Keratinocyte (primary cell): ENCODE measurements around the gene ATF4. TPM values are rescaled to one million over a fixed set of nuclear protein-coding genes. Genes with fewer than 3 reads are reported as not detected.
"Not testable (repeated sequence)": the region's sequence is repeated elsewhere in the genome, so short reads cannot be mapped to it uniquely, and the experiment has no call there.

Source experiments
- DNase-seq: peaks from one replicate; pipeline ENCODE4 v3.0.0-alpha.2; 2011; ENCODE audit warnings: low read depth, missing footprints, low spot score
- FAIRE-seq: peaks from 2 replicates; lab custom pipeline; 2011; peaks lifted over from hg19 to GRCh38; lab: Jason Lieb, UNC
- H2AFZ ChIP-seq: 2 replicates; pipeline ENCODE4 v1.6.0; 2012; ENCODE audit warnings: low read length, control low read depth, inconsistent platforms; ENCODE audit not compliant: control insufficient read depth
- H3K27ac ChIP-seq: 2 replicates; pipeline ENCODE4 v1.5.1; 2011; ENCODE audit warnings: low read length; ENCODE audit not compliant: control insufficient read depth, insufficient read depth
- H3K27me3 ChIP-seq: 3 replicates; pipeline ENCODE4 v1.6.0; 2011; ENCODE audit warnings: low read length; ENCODE audit not compliant: control insufficient read depth, insufficient read depth; ENCODE audit errors: extremely low read depth
- H3K36me3 ChIP-seq, 2 experiments: 2 replicates in 1 of 2; 3 replicates in 1 of 2; pipeline ENCODE4 v1.5.1; 2011; ENCODE audit warnings: low read length in 2 of 2, mild to moderate bottlenecking in 1 of 2; ENCODE audit not compliant: control insufficient read depth in 2 of 2, insufficient read depth in 2 of 2; ENCODE audit errors: extremely low read depth in 1 of 2
- H3K4me1 ChIP-seq: 3 replicates; pipeline ENCODE4 v1.5.1; 2011; ENCODE audit warnings: low read length; ENCODE audit not compliant: control insufficient read depth, insufficient read depth; ENCODE audit errors: extremely low read depth
- H3K4me2 ChIP-seq: 3 replicates; pipeline ENCODE4 v1.6.0; 2011; ENCODE audit warnings: low read depth, low read length; ENCODE audit not compliant: control insufficient read depth, insufficient read depth; ENCODE audit errors: extremely low read depth
- H3K4me3 ChIP-seq, 3 experiments: fragments of 200-600 bp in 1 of 3; sonication (generic) in 1 of 3; 2 replicates in 2 of 3; 3 replicates in 1 of 3; pipeline ENCODE4 v1.5.1; 2011 to 2016; ENCODE audit warnings: low read length in 3 of 3, mild to moderate bottlenecking in 3 of 3, control low read depth in 2 of 3, inconsistent platforms in 1 of 3, low read depth in 1 of 3, mixed read lengths in 1 of 3, mixed run types in 1 of 3, moderate library complexity in 1 of 3; ENCODE audit not compliant: control insufficient read depth in 2 of 3, insufficient read depth in 2 of 3; ENCODE audit errors: extremely low read depth in 1 of 3
- H3K79me2 ChIP-seq: 2 replicates; pipeline ENCODE4 v1.6.0; 2012; ENCODE audit warnings: low read length; ENCODE audit not compliant: control insufficient read depth, insufficient read depth
- H3K9ac ChIP-seq: 3 replicates; pipeline ENCODE4 v1.6.0; 2011; ENCODE audit warnings: low read length; ENCODE audit not compliant: control insufficient read depth, insufficient read depth; ENCODE audit errors: extremely low read depth
- H3K9me1 ChIP-seq: 3 replicates; pipeline ENCODE4 v1.6.0; 2011; ENCODE audit warnings: low read length; ENCODE audit not compliant: control insufficient read depth, insufficient read depth; ENCODE audit errors: extremely low read depth
- H3K9me3 ChIP-seq: 2 replicates; pipeline ENCODE4 v1.5.1; 2012; ENCODE audit warnings: low read depth, low read length; ENCODE audit not compliant: control insufficient read depth
- H4K20me1 ChIP-seq: 3 replicates; pipeline ENCODE4 v1.6.0; 2011; ENCODE audit warnings: low read length; ENCODE audit not compliant: control insufficient read depth, insufficient read depth; ENCODE audit errors: extremely low read depth
- CTCF ChIP-seq, 3 experiments: IDR thresholded peaks in 1 of 3; conservative IDR thresholded peaks in 1 of 3; optimal IDR thresholded peaks in 1 of 3; 2 replicates in 2 of 3; 3 replicates in 1 of 3; pipeline versions ENCODE3 to v1.5.1; 2011; ENCODE audit warnings: low read length in 3 of 3, mild to moderate bottlenecking in 3 of 3, moderate library complexity in 2 of 3, control low read depth in 1 of 3, inconsistent platforms in 1 of 3; ENCODE audit not compliant: insufficient read depth in 2 of 3; ENCODE audit errors: extremely low read depth in 1 of 3
- EZH2 ChIP-seq: IDR thresholded peaks from one replicate; pipeline ENCODE4 v1.6.1; 2012; ENCODE audit warnings: inconsistent platforms, mild to moderate bottlenecking, low read length, moderate library complexity
- dilution Hi-C: fragments of 300-500 bp; cut with MboI; formaldehyde crosslinking; loops from one replicate; pipeline ENCODE4 v1.7.0; 2020; ENCODE audit warnings: low sequenced_read_pairs; ENCODE audit not compliant: extremely low pct_ligation_motif_present
- polyA plus RNA-seq, 5 experiments: library from polyadenylated mRNA; depleted of rRNA in 3 of 5; stranded (reverse) in 3 of 5; stranded (forward) in 1 of 5; unstranded in 1 of 5; fragments of >200 nt; gene quantifications; 1 replicate in 1 of 5; 2 replicates in 3 of 5; 3 replicates in 1 of 5; pipeline versions ENCODE4 v1.2.1 to v1.2.3, GENCODE V29; 2011 to 2012; ENCODE audit warnings: missing spikeins in 2 of 5, low read depth in 1 of 5, low replicate concordance in 1 of 5

Gene ATF4
- polyA plus RNA-seq, 1 donor (not counting 4 experiments of a cell fraction or from before 2014, with no cell fraction given) = 629 TPM

GRCh38 chr22:39503630-39504029 lies 16.7 kb upstream of the ATF4 start:
- H3K4me1 ChIP-seq = peaks cover 18% of the 10 kb centered on the region
- dilution Hi-C loops = no loop called here
- no peaks in the 10 kb centered on the region for H3K9me3 ChIP-seq

GRCh38 chr22:39504071-39504470 lies 16.3 kb upstream of the ATF4 start:
- dilution Hi-C loops = no loop called here
- FAIRE-seq = no peak
- Histone ChIP-seq H3K79me2 (peaks cover 61% of the 10 kb centered on the region), H3K4me3 (no peak overlapping the region), H4K20me1 (no peaks in the 10 kb centered on the region), H3K27ac (no peak overlapping the region), H3K27me3 (no peaks in the 10 kb centered on the region), H3K9ac (no peak overlapping the region), H3K36me3 (peaks cover 22 to 28% of the 10 kb centered on the region in 2 experiments), H3K4me2 (no peak overlapping the region), H2AFZ (no peak overlapping the region), H3K9me3 (no peaks in the 10 kb centered on the region), H3K4me1 (peaks cover 18% of the 10 kb centered on the region), H3K9me1 (no peaks in the 10 kb centered on the region)
- DNase-seq = no peak
- TF ChIP-seq EZH2 = no peak

More at GRCh38 chr22:39503630-39504029, 16.7 kb upstream of the ATF4 start:
- Histone ChIP-seq H3K4me3 (peak overlapping the region; percentile 78 to 98 (median 89)), H3K9ac (peak overlapping the region; percentile 87), H3K4me2 (peak overlapping the region; percentile 100), H3K27ac (peak overlapping the region; percentile 84), H3K27me3 (no peaks in the 10 kb centered on the region), H3K9me1 (no peaks in the 10 kb centered on the region), H2AFZ (no peak overlapping the region), H3K79me2 (peaks cover 57% of the 10 kb centered on the region), H3K36me3 (peaks cover 22 to 28% of the 10 kb centered on the region in 2 experiments), H4K20me1 (no peaks in the 10 kb centered on the region)
- no peak for DNase-seq
- FAIRE-seq = no peak
- TF ChIP-seq EZH2 (no peak), CTCF (optimal IDR thresholded peaks at IDR 0.05 in 1 of 3, IDR thresholded peaks at IDR 0.05 in 1 of 3, conservative IDR thresholded peaks at IDR 0.05 in 1 of 3; ENCODE audit: extremely low read depth in 1 of 3, insufficient read depth in 2 of 3, low read length in 3 of 3) (no peak)

- H2AFZ ChIP-seq, DNase-seq, H3K4me2 ChIP-seq, H3K27ac ChIP-seq, H3K4me1 ChIP-seq, H4K20me1 ChIP-seq, dilution Hi-C loops, H3K9me1 ChIP-seq, H3K9me3 ChIP-seq, H3K9ac ChIP-seq, FAIRE-seq, H3K27me3 ChIP-seq, H3K4me3 ChIP-seq: not testable (repeated sequence)
- Histone ChIP-seq H3K79me2 (peaks cover 82% of the 10 kb centered on the region), H3K36me3 (peaks cover 36 to 44% of the 10 kb centered on the region in 2 experiments)
These were observed 13.3 kb upstream of the ATF4 start for GRCh38 chr22:39507021-39507420.
